GM10266 (cell line): Measurements from ENCODE around the gene CABP5.

Experiments
- DNase-seq: peaks from one replicate; pipeline ENCODE4 v3.0.0; 2012; ENCODE audit errors: extremely low spot score
- CTCF ChIP-seq: IDR thresholded peaks from 2 replicates; pipeline ENCODE4 v1.5.1; 2012; ENCODE audit warnings: mild to moderate bottlenecking, low read depth; ENCODE audit not compliant: control insufficient read depth, insufficient read depth; ENCODE audit errors: missing control alignments

Gene CABP5

GRCh38 chr19:48000846-48001245 lies 43.0 kb downstream of the CABP5 start:
- no peak for DNase-seq
- TF ChIP-seq CTCF, result no peak

GRCh38 chr19:47998800-47999199 lies 45.1 kb downstream of the CABP5 start:
- no peak for TF ChIP-seq CTCF
- no peak for DNase-seq

- no peak for TF ChIP-seq CTCF
Observed at GRCh38 chr19:47996230-47996727, 47.6 kb downstream of the CABP5 start.

GRCh38 chr19:47994209-47994802 lies 49.6 kb downstream of the CABP5 start, which contains the start of gene ELSPBP1:
ELSPBP1 (plus strand) TSS chr19:47994632; CDS start chr19:48008668, 14,036 bp downstream.
- DNase-seq, result no peak
- TF ChIP-seq CTCF, result no peak

More at GRCh38 chr19:47996230-47996727, 47.6 kb downstream of the CABP5 start:
- no peak for DNase-seq

GRCh38 chr19:47992070-47992469 lies 51.8 kb downstream of the CABP5 start, which contains the start of gene BSPH1:
BSPH1 (minus strand) TSS chr19:47992170; CDS start chr19:47992081, 89 bp downstream.
- TF ChIP-seq CTCF, result no peak
- no peak for DNase-seq

- DNase-seq, result no peak
- no peak for TF ChIP-seq CTCF
Observed at GRCh38 chr19:47991191-47991808, 52.6 kb downstream of the CABP5 start.
